GM12878 (cell line): ENCODE data around the gene EEF2. TPM values are rescaled to one million over a fixed set of nuclear protein-coding genes. Genes with fewer than 3 reads are reported as not detected.

ENCODE experiments used
- ATAC-seq: fragments of 200-7000 bp; cut with Tn5 transposase; 3 replicates; pipeline ENCODE4 v1.9.1; 2020; ENCODE audit warnings: mild to moderate bottlenecking, moderate library complexity
- BruUV-seq: library from RNA; stranded (reverse); fragments of 400-500 nt; replicated peaks from 2 replicates; lab custom pipeline; 2021; lab: Mats Ljungman, UMichigan
- CTCF ChIA-PET: fragments of 300-600 bp; sonication (Branson Sonifier 250); formaldehyde crosslinking; extraction: SDS; loops from one replicate; lab custom pipeline; 2021; ENCODE audit warnings: inconsistent platforms; lab: Yijun Ruan, JAX
- POLR2A ChIA-PET: fragments of 350-600 bp; formaldehyde crosslinking; extraction: SDS; loops from one replicate; lab custom pipeline; 2021; ENCODE audit warnings: inconsistent platforms; lab: Charles Lee
- RAD21 ChIA-PET: fragments of 300-600 bp; sonication (Branson Sonifier 250); formaldehyde crosslinking; loops from one replicate; lab custom pipeline; 2023; ENCODE audit warnings: antibody characterized with exemption; ENCODE audit not compliant: unreplicated experiment; lab: Charles Lee
- SMC1A ChIA-PET: fragments of 300-600 bp; sonication (Branson Sonifier 250); formaldehyde crosslinking; loops from one replicate; lab custom pipeline; 2023; ENCODE audit not compliant: unreplicated experiment, uncharacterized antibody; lab: Charles Lee
- DNase-seq: peaks from one replicate; pipeline ENCODE4 v3.0.0-alpha.2; 2011; ENCODE audit warnings: low read depth, low spot score
- FAIRE-seq: peaks from 3 replicates; lab custom pipeline; 2011; peaks lifted over from hg19 to GRCh38; lab: Jason Lieb, UNC
- H2AFZ ChIP-seq: 2 replicates; pipeline ENCODE4 v1.6.0; 2011; ENCODE audit warnings: low read depth, low read length, control low read depth; ENCODE audit not compliant: control insufficient read depth
- H3K27ac ChIP-seq: 2 replicates; pipeline ENCODE4 v1.5.1; 2011; ENCODE audit warnings: control low read depth; ENCODE audit not compliant: control insufficient read depth, insufficient read depth
- H3K27me3 ChIP-seq, 2 experiments: replicated peaks in 1 of 2; 2 replicates each; pipeline versions ENCODE4 v1.6.0 to v1.6.1; 2011; ENCODE audit warnings: low read length in 1 of 2; ENCODE audit not compliant: control insufficient read depth in 2 of 2, insufficient read depth in 2 of 2
- H3K36me3 ChIP-seq, 2 experiments: 2 replicates each; pipeline ENCODE4 v1.5.1; 2011; ENCODE audit warnings: low read length in 1 of 2; ENCODE audit not compliant: control insufficient read depth in 2 of 2, insufficient read depth in 2 of 2
- H3K4me1 ChIP-seq: 2 replicates; pipeline ENCODE4 v1.6.1; 2011; ENCODE audit warnings: mild to moderate bottlenecking, low read length, moderate library complexity, mixed read lengths; ENCODE audit not compliant: control insufficient read depth, insufficient read depth
- H3K4me2 ChIP-seq: 2 replicates; pipeline ENCODE4 v1.6.0; 2011; ENCODE audit warnings: control low read depth; ENCODE audit not compliant: control insufficient read depth, insufficient read depth
- H3K4me3 ChIP-seq: fragments of 200-600 bp; sonication (generic); 2 replicates; pipeline ENCODE4 v1.5.1; 2016
- H3K79me2 ChIP-seq: 2 replicates; pipeline ENCODE4 v1.6.0; 2011; ENCODE audit warnings: low read length; ENCODE audit not compliant: control insufficient read depth, insufficient read depth
- H3K9ac ChIP-seq: 2 replicates; pipeline ENCODE4 v1.8.0; 2011; ENCODE audit warnings: low read length, control low read depth, mixed read lengths; ENCODE audit not compliant: control insufficient read depth, insufficient read depth
- H3K9me3 ChIP-seq: replicated peaks from 3 replicates; pipeline ENCODE4 v1.5.1; 2011; ENCODE audit warnings: mild to moderate bottlenecking, low read length; ENCODE audit not compliant: control insufficient read depth, insufficient read depth
- H4K20me1 ChIP-seq: 2 replicates; pipeline ENCODE4 v1.6.0; 2011; ENCODE audit not compliant: control insufficient read depth, insufficient read depth
- CHD2 ChIP-seq: IDR thresholded peaks from 2 replicates; pipeline ENCODE4 v1.6.1; 2011; ENCODE audit warnings: low read depth, low read length, improper control_type of control experiment, borderline replicate concordance
- EGR1 ChIP-seq, 2 experiments: IDR thresholded peaks; 1 replicate in 1 of 2; 2 replicates in 1 of 2; pipeline ENCODE4 v1.6.1; 2011 to 2012; ENCODE audit warnings: low read depth in 2 of 2, low read length in 2 of 2, borderline replicate concordance in 1 of 2, mild to moderate bottlenecking in 1 of 2, moderate library complexity in 1 of 2
- HDGF ChIP-seq: fragments of 450-650 bp; IDR thresholded peaks from 2 replicates; pipeline ENCODE4 v1.6.1; 2016; ENCODE audit warnings: antibody characterized with exemption
- IKZF2 ChIP-seq, 2 experiments: fragments of 450-650 bp; IDR thresholded peaks; 2 replicates each; pipeline ENCODE4 v1.6.1; 2017; ENCODE audit warnings: mild to moderate bottlenecking in 2 of 2, moderate library complexity in 2 of 2
- KAT2A ChIP-seq: conservative IDR thresholded peaks from 2 replicates; pipeline ENCODE4 v1.6.1; 2011; ENCODE audit warnings: low read depth, low read length; ENCODE audit not compliant: control insufficient read depth
- MXI1 ChIP-seq: fragments of 150-350 bp; IDR thresholded peaks from 2 replicates; pipeline ENCODE4 v1.6.1; 2011; ENCODE audit warnings: low read depth, mild to moderate bottlenecking, inconsistent platforms, low read length, improper control_type of control experiment
- NFYA ChIP-seq: IDR thresholded peaks from 2 replicates; pipeline ENCODE4 v1.6.1; 2011; ENCODE audit warnings: low read depth, mild to moderate bottlenecking, low read length, improper control_type of control experiment, borderline replicate concordance
- NFYB ChIP-seq: IDR thresholded peaks from 2 replicates; pipeline ENCODE4 v1.6.1; 2011; ENCODE audit warnings: low read depth, mild to moderate bottlenecking, low read length, improper control_type of control experiment, moderate library complexity; ENCODE audit not compliant: insufficient read depth
- PAX5 ChIP-seq: IDR thresholded peaks from 2 replicates; pipeline ENCODE4 v1.6.1; 2011; ENCODE audit warnings: low read depth, low read length, borderline replicate concordance
- POLR2AphosphoS5 ChIP-seq: IDR thresholded peaks from 2 replicates; pipeline ENCODE4 v1.6.1; 2011; ENCODE audit warnings: mild to moderate bottlenecking, low read length, inconsistent platforms
- RUNX3 ChIP-seq: IDR thresholded peaks from 2 replicates; pipeline ENCODE4 v1.6.1; 2012; ENCODE audit warnings: low read length, inconsistent platforms
- YY1 ChIP-seq: IDR thresholded peaks from 2 replicates; pipeline ENCODE4 v1.6.1; 2011; ENCODE audit warnings: low read depth, mild to moderate bottlenecking, low read length
- WGBS: methylation state at CpG from one replicate; pipeline ENCODE4 v1.1.6; 2016; ENCODE audit warnings: low lambda C conversion rate; ENCODE audit not compliant: insufficient replicate concordance, insufficient coverage; ENCODE audit errors: missing lambda C conversion rate; 5-methylcytosine and 5-hydroxymethylcytosine counted together
- in situ Hi-C: fragments of 300-500 bp; cut with MboI; formaldehyde crosslinking; loops from 9 replicates; pipeline ENCODE4 v1.14.3; 2018; ENCODE audit warnings: mixed read lengths
- intact Hi-C: fragments of 100-400 bp; cut with micrococcal nuclease; formaldehyde crosslinking; loops from one replicate; pipeline ENCODE4 v1.14.2; 2022; ENCODE audit not compliant: unreplicated experiment
- polyA plus RNA-seq, 11 experiments: library from polyadenylated mRNA; depleted of rRNA in 4 of 11; unstranded in 6 of 11; stranded (reverse) in 5 of 11; fragments of >200 nt; fragmentation: Nextera tagmentation in 4 of 11; fragmentation: Illumina TruSeq in 1 of 11; extraction: Ambion mirVana in 4 of 11; extraction: Trizol in 1 of 11; gene quantifications; 1 replicate in 1 of 11; 2 replicates in 10 of 11; pipeline versions ENCODE4 v1.2.1 to v1.2.3, GENCODE V29; 2011 to 2016; ENCODE audit warnings: inconsistent platforms in 2 of 11, missing spikeins in 2 of 11, low read depth in 1 of 11
- total RNA-seq, 4 experiments: library from RNA; depleted of rRNA in 3 of 4; stranded (reverse); fragments of >200 nt in 3 of 4; fragmentation: Illumina TruSeq in 1 of 4; extraction: Trizol in 1 of 4; gene quantifications; 2 replicates each; pipeline versions ENCODE4 v1.2.1 to v1.2.3, GENCODE V29; 2013 to 2021
- TF ChIP-seq, protein P1 (sequence below): fragments of 450-650 bp; formaldehyde crosslinking; IDR thresholded peaks from 2 replicates; pipeline ENCODE4 v1.4.0; 2020; ENCODE audit warnings: mild to moderate bottlenecking, moderate library complexity
- TF ChIP-seq, protein P2 (sequence below): fragments of 450-650 bp; formaldehyde crosslinking; IDR thresholded peaks from 2 replicates; pipeline ENCODE4 v1.4.0; 2022; ENCODE audit warnings: mild to moderate bottlenecking, moderate library complexity

EEF2 gene
- total and polyA plus RNA-seq, 10 of the 15 experiments (the other 5 are each of a cell fraction or from before 2014, with no cell fraction given), result 280 to 3,491 (median 1,305) TPM

DNA sequence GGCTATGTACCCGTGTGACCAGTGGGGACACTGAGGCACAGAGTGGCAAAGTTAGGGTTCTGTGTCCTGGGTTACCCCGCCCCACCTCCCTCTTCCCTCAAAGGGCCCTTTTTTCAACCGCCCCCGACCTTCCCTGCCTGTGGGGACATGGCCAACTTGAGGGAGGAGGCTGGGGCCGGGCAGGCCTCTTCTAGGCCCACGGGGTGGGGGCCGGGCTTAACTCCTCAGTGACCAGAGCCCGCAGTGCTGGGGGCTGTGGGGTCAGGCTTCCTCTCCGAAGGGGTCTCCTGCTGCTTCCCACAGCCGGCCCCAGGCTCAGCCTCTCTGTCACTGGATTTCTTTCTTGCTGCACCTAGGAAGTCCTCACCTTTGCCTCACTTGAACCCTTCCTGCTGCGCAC, 46.2 kb upstream of the EEF2 start:
- ChIA-PET RAD21 (no interaction called here), POLR2A (no interaction called here), CTCF (no interaction called here), SMC1A (no interaction called here)
- no TSS peak for BruUV-seq
- Histone ChIP-seq H3K9ac (no peak overlapping the region), H3K4me3 (no peak overlapping the region), H3K36me3 (peaks cover 4 to 12% of the 10 kb centered on the region in 2 experiments; a peak in 3 of 4 replicates), H2AFZ (no peak overlapping the region), H3K79me2 (no peaks in the 10 kb centered on the region), H3K9me3 (peaks cover 4% of the 10 kb centered on the region; the same call in 2 of the 3 replicates), H3K4me1 (no peaks in the 10 kb centered on the region), H3K27me3 (no peaks in the 10 kb centered on the region), H4K20me1 (no peaks in the 10 kb centered on the region), H3K4me2 (no peak overlapping the region), H3K27ac (no peak overlapping the region)
- in situ Hi-C loops, result no loop called here
- FAIRE-seq (no peak), DNase-seq (no peak), ATAC-seq (no peak)
- 73% methylated on average over 9 of the region's 11 CpGs for WGBS
- TF ChIP-seq PAX5 (no peak), NFYB (no peak), HDGF (no peak), EGR1 (IDR thresholded peaks at IDR 0.05; ENCODE audit: borderline replicate concordance in 1 of 2, low read depth in 2 of 2, low read length in 2 of 2) (no peak), YY1 (no peak), MXI1 (no peak), RUNX3 (no peak), NFYA (no peak), IKZF2 (IDR thresholded peaks at IDR 0.05) (no peak), KAT2A (no peak), POLR2AphosphoS5 (no peak), CHD2 (no peak)
- TF ChIP-seq, protein P1, sequence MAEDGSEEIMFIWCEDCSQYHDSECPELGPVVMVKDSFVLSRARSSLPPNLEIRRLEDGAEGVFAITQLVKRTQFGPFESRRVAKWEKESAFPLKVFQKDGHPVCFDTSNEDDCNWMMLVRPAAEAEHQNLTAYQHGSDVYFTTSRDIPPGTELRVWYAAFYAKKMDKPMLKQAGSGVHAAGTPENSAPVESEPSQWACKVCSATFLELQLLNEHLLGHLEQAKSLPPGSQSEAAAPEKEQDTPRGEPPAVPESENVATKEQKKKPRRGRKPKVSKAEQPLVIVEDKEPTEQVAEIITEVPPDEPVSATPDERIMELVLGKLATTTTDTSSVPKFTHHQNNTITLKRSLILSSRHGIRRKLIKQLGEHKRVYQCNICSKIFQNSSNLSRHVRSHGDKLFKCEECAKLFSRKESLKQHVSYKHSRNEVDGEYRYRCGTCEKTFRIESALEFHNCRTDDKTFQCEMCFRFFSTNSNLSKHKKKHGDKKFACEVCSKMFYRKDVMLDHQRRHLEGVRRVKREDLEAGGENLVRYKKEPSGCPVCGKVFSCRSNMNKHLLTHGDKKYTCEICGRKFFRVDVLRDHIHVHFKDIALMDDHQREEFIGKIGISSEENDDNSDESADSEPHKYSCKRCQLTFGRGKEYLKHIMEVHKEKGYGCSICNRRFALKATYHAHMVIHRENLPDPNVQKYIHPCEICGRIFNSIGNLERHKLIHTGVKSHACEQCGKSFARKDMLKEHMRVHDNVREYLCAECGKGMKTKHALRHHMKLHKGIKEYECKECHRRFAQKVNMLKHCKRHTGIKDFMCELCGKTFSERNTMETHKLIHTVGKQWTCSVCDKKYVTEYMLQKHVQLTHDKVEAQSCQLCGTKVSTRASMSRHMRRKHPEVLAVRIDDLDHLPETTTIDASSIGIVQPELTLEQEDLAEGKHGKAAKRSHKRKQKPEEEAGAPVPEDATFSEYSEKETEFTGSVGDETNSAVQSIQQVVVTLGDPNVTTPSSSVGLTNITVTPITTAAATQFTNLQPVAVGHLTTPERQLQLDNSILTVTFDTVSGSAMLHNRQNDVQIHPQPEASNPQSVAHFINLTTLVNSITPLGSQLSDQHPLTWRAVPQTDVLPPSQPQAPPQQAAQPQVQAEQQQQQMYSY (CRISPR knock-in tag), result no peak
- TF ChIP-seq, protein P2, sequence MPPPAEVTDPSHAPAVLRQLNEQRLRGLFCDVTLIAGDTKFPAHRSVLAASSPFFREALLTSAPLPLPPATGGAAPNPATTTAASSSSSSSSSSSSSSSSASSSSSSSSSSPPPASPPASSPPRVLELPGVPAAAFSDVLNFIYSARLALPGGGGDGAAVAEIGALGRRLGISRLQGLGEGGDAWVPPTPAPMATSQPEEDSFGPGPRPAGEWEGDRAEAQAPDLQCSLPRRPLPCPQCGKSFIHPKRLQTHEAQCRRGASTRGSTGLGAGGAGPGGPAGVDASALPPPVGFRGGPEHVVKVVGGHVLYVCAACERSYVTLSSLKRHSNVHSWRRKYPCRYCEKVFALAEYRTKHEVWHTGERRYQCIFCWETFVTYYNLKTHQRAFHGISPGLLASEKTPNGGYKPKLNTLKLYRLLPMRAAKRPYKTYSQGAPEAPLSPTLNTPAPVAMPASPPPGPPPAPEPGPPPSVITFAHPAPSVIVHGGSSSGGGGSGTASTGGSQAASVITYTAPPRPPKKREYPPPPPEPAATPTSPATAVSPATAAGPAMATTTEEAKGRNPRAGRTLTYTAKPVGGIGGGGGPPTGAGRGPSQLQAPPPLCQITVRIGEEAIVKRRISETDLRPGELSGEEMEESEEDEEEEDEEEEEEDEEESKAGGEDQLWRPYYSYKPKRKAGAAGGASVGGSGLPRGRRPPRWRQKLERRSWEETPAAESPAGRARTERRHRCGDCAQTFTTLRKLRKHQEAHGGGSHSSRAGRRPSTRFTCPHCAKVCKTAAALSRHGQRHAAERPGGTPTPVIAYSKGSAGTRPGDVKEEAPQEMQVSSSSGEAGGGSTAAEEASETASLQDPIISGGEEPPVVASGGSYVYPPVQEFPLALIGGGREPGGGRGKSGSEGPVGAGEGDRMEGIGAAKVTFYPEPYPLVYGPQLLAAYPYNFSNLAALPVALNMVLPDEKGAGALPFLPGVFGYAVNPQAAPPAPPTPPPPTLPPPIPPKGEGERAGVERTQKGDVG (CRISPR knock-in tag), result no peak
- intact Hi-C loops, result no loop called here
